Nephron (organoid): ENCODE results near the gene GPX5.

Source experiments
- H3K27ac Mint-ChIP-seq, 3 experiments: 2 replicates each; pipeline ENCODE4 v1.8.0; 2020; ENCODE audit warnings: mixed read lengths in 3 of 3, mild to moderate bottlenecking in 2 of 3, moderate library complexity in 1 of 3
- H3K27me3 Mint-ChIP-seq: 2 replicates; pipeline ENCODE4 v1.8.0; 2021; ENCODE audit warnings: low read depth, mild to moderate bottlenecking, moderate library complexity, mixed read lengths
- H3K36me3 Mint-ChIP-seq: 2 replicates; pipeline ENCODE4 v1.8.0; 2020; ENCODE audit warnings: low read depth, mixed read lengths
- H3K4me1 Mint-ChIP-seq: 2 replicates; pipeline ENCODE4 v1.8.0; 2020; ENCODE audit warnings: mixed read lengths
- H3K4me3 Mint-ChIP-seq, 3 experiments: 2 replicates each; pipeline ENCODE4 v1.8.0; 2020; ENCODE audit warnings: mild to moderate bottlenecking in 3 of 3, mixed read lengths in 3 of 3, moderate library complexity in 2 of 3
- H3K9me3 Mint-ChIP-seq: 2 replicates; pipeline ENCODE4 v1.8.0; 2020; ENCODE audit warnings: mixed read lengths
- CTCF ChIP-seq, 3 experiments: fragments of 200-600 bp; sonication (generic); IDR thresholded peaks; one replicate each; pipeline ENCODE4 v1.5.0; 2021; ENCODE audit warnings: antibody characterized with exemption in 3 of 3; ENCODE audit not compliant: unreplicated experiment in 3 of 3

GPX5 gene

GRCh38 chr6:28563430-28564095 lies 37.9 kb downstream of the GPX5 start:
- no peaks in the 10 kb centered on the region for H3K36me3 Mint-ChIP-seq
- no peak overlapping the region for H3K4me3 Mint-ChIP-seq
- no peak for TF ChIP-seq CTCF (IDR thresholded peaks at IDR 0.05; ENCODE audit: unreplicated experiment in 3 of 3)
- H3K9me3 Mint-ChIP-seq, result no peaks in the 10 kb centered on the region
- peak overlapping the region in 1 of 3 experiments; percentile 67 for H3K27ac Mint-ChIP-seq
- peaks cover 9% of the 10 kb centered on the region for H3K27me3 Mint-ChIP-seq
- H3K4me1 Mint-ChIP-seq, result no peaks in the 10 kb centered on the region

GRCh38 chr6:28565823-28566526 lies 40.3 kb downstream of the GPX5 start:
- no peak overlapping the region for H3K4me3 Mint-ChIP-seq
- H3K36me3 Mint-ChIP-seq, result no peaks in the 10 kb centered on the region
- H3K27me3 Mint-ChIP-seq, result peaks cover 4% of the 10 kb centered on the region
- H3K27ac Mint-ChIP-seq, result peak overlapping the region in 2 of 3 experiments; percentile 22 to 93
- TF ChIP-seq CTCF (IDR thresholded peaks at IDR 0.05; ENCODE audit: unreplicated experiment in 3 of 3), result no peak
- H3K4me1 Mint-ChIP-seq, result no peaks in the 10 kb centered on the region
- no peaks in the 10 kb centered on the region for H3K9me3 Mint-ChIP-seq

GRCh38 chr6:28566527-28567252 lies 41.0 kb downstream of the GPX5 start:
- Mint-ChIP-seq H3K4me3 (no peak overlapping the region), H3K27ac (peak overlapping the region in 2 of 3 experiments; percentile 22 to 93), H3K4me1 (no peaks in the 10 kb centered on the region), H3K9me3 (no peaks in the 10 kb centered on the region), H3K36me3 (no peaks in the 10 kb centered on the region), H3K27me3 (peaks cover 2% of the 10 kb centered on the region)
- TF ChIP-seq CTCF (IDR thresholded peaks at IDR 0.05; ENCODE audit: unreplicated experiment in 3 of 3), result no peak

GRCh38 chr6:28567506-28567905 lies 41.8 kb downstream of the GPX5 start:
- H3K27me3 Mint-ChIP-seq, result no peaks in the 10 kb centered on the region
- H3K4me1 Mint-ChIP-seq, result no peaks in the 10 kb centered on the region
- peak overlapping the region in 1 of 3 experiments; percentile 49 for H3K27ac Mint-ChIP-seq
- no peaks in the 10 kb centered on the region for H3K9me3 Mint-ChIP-seq
- no peak overlapping the region for H3K4me3 Mint-ChIP-seq
- no peaks in the 10 kb centered on the region for H3K36me3 Mint-ChIP-seq
- TF ChIP-seq CTCF (IDR thresholded peaks at IDR 0.05; ENCODE audit: unreplicated experiment in 3 of 3), result no peak

GRCh38 chr6:28568515-28569108 lies 42.9 kb downstream of the GPX5 start:
- TF ChIP-seq CTCF (IDR thresholded peaks at IDR 0.05; ENCODE audit: unreplicated experiment in 3 of 3), result no peak
- H3K9me3 Mint-ChIP-seq, result no peaks in the 10 kb centered on the region
- H3K36me3 Mint-ChIP-seq, result peaks cover 5% of the 10 kb centered on the region
- H3K4me1 Mint-ChIP-seq, result no peaks in the 10 kb centered on the region
- H3K4me3 Mint-ChIP-seq, result no peak overlapping the region
- H3K27me3 Mint-ChIP-seq, result no peaks in the 10 kb centered on the region
- H3K27ac Mint-ChIP-seq, result no peak overlapping the region
